ENCODE measurements around the gene EPS15.
"Not testable (repeated sequence)": the region's sequence is repeated elsewhere in the genome, so short reads cannot be mapped to it uniquely, and the experiment has no call there.

Gene EPS15

DNA sequence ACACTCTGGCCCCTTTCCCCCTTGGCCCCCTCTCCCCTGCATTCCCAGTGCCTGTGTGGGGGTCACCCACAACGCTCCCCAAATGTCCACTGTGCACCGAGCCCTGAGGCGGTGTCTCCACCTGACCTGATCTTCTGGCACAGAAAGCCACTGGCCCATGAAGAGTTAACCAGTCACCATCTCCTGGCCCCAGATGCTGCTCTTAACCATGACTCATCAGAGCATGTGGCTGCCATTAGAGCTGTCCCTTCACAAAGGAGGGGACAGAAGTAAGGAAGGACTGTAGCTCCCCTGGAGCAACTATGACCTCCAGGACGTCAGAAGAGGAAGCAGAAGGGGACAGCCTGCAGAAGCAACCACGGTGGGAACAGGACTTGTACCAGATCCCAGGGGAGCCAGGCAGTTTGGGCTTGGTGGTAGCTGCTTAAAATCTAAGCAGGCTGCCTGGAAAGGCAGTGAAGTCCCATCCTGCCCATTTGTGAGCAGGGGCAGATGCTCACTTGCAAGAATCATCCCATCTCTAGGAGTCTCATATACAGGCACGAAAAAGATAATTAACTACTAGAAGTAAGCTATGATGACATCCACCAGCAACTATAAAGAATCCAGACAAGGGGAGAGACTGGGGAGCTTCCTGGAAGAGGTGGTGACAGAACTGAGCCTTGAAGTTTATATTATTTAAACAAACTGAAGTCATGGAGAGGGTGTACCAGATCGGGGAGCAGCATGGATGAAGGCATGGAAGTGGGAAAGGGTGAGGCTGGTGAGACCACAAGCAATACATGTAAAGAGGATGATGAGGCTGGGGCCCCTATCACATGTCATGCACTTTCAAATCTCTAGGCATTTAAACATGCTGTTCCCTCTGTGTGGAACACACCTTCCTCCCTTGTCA is 187.6 kb downstream of the EPS15 start:
- DNase-seq (ENCODE audit: low spot score): peak; percentile 89

DNA sequence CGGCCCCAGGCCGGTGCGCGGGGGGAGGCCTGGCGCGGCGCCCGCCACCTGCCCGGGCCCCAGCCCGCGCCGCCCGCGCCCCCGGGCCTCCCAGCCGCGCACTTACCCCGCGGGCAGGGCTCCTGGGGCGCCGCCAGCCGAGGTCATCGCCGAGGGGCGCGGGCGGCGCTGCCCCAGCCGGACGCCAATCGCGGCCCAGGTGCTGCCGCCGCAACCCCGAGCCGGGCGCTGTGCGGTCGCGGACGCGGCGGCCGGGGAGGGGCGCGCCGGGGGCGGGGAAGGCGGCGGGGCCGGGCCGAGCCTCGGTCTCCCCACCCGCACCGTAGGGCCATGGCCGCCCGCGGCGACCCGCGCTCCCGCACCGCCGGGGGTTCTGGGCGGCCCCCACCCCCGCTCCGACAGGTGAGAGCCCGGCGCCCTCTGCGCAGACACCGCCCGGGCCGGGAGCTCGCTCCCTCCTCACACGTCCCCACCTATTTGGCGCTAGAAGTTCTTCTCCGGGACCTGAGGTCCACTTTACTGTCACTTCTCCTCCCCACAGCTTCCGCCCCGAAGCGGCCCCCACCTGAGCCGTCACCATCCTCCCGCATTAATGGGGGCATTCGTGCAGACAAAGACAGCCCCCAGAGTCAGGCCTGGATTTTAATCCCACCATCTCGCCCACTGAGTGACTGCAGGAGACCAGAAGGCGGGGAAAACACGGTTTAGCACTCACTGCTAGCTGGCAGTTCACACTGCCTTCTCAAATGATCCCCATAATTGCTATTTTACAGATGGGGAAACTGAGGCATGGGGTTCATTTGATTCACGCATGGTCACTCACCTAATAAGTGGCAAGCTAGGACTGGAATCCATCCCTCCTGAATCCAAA is 188.5 kb downstream of the EPS15 start, which contains the start of gene TTC39A:
Gene TTC39A (minus strand): TSS at position 232 of the 871 bp plus-strand sequence. CDS start 85 bp downstream, at position 147.
- DNase-seq (ENCODE audit: low spot score): no peak

DNA sequence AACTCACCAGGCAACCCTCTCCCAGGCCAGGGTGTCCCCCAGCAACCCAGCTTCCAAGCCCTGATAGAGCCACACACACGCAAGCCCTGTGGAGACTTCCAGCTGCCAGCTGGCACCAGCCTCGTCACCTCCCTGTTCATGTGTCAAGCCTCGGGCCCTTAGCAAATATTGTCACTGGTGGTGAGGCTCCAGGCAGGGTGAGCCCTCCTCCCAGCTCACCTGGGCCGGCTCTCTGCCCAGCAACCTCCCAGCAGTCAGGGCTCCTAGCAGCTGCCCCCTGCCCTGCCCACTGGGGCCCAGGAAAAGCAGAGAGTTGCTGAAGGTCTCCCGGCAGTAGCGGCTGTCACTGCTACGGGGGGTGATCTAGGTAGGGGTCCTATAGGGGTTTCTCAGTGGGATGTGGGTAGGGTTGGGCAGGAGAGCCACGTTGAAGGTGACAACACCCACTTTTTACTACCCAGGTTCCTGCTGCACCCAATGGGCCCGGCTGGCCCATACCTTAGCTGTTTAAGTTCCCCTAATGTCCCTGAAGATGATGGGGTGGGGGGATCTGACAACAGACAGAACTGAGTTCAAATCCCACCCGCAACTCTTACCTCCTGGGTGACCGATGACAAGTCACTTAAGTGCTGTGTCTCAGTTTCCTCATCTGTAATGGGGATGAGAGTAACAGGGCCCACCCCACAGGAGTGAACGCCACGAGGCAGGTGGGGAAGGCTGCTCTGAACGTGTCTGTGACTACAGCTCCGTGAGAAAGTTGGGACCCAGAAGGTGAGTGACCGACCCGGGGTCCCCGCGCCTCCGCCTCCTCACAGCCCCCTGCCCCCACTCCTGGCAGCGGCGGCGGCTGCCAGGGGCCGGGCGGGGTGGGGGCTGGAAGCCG is 189.4 kb downstream of the EPS15 start:
- DNase-seq (ENCODE audit: low spot score): no peak

DNA sequence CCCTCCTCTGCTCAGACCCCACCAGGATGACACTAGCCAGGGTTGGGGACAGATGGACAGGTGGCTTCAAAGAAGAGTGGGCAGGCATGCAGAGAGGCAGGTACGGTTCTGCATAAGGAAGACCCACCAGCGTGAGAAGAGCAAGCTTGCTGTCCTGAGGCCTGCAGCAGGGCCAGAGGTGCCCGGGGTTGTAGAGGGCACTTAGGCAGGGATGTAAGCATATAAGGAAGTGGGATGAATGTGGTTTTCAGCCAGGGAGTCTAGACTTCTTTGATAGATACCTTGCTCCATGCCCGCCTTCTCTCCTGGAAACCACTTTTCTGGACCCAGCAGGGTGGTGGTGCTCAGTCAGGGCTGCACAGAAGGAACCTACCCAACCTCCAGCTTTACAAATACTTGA is 190.1 kb downstream of the EPS15 start:
- no peak for DNase-seq (ENCODE audit: low spot score)

DNA sequence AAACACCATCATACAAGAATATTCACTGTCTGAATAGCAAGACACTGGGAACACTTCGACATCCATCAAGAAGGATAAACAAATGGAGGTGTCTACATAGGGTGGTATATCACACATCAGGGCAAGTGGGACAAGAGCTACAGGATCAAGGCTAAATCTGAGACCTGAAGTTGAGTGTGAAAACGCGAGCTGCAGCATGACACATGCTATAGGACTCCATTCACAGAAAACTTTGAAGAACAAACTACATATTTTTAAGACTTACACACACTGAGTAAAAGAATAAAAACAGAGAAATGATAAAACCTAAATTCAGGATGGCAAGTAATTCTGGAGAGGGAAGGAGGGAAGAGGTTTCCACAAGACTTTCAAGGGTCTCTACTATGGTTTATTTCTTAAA is 190.8 kb downstream of the EPS15 start:
- peak; percentile 64 for DNase-seq (ENCODE audit: low spot score)

DNA sequence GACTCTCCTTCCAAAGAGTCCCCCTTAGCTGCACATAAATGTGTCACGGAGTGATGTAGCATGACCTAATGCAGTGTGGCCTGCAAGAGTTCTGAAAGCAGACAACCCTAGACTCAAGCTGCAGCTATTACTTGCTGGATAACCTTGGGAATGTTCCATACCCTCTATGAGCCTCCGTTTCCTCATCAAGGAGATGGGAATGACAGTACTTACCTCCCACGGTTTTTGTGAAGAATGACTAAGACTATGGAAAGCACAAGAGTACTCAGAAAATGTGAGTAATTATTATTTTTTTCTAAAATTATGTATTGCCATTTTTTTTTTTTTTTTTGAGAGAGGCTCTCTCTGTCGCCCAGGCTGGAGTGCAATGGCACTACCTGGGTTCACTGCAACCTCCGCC is 191.7 kb downstream of the EPS15 start:
- DNase-seq (ENCODE audit: low spot score): no peak

DNA sequence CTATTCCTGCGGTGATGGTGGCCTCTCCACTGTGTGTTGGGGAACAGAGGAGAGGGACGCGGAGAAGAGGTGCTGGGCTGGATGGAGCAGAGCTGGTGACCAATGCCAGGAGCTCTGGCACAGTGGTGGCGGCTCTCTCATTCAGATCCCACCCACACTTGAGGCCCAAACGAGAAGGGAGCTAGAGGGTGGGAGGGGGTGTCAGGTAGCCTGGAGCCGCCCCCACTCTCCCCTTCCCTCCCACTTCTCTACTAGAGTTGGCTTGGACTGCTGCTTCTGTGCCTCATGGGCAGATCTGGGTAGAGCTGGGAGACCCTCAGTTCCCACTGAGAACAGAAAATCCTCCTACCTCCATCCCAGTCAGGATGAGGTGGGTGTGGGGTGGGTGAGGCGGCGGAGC is 192.2 kb downstream of the EPS15 start:
- no peak for DNase-seq (ENCODE audit: low spot score)

DNA sequence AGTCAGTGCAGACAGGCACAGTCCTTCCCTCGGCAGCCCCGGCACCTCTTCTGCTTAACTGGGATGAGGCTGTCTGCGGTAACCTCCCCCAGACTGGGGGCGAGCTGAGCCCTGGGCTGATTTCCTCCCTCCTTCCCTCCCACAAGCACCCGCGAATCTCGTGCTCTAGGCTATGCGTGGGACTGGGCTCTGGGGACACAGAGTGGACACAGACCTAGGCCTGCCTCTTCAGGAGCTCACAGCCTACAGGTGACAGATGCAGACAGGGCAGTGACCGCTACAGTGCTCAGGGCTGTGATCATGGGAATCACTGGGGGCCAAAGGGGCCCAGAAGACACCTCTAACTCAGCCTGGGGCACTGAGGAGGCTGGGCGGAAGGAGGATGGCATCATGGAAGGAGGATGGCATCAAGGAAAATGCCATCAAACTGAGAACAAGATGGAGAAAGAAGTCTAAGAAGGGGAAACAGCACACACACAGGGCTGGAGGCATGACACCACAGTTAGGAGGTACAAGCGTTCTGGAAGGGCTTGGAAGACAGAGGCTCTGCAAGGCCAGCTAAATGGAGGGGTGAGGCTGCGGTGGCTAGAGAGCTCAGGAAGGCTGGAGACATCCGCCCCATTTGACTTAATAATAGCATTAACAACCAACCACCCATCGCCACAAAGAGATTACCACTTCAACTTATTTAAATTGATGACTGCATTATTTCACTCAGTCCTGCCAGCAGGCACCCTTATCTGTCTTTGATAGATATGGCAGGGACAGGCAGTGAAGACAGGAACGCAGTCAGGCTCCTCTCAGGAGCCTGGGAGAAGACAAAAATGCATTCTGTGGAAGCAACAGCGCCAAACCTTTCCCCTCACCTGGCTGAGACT is 192.9 kb downstream of the EPS15 start:
- no peak for DNase-seq (ENCODE audit: low spot score)

DNA sequence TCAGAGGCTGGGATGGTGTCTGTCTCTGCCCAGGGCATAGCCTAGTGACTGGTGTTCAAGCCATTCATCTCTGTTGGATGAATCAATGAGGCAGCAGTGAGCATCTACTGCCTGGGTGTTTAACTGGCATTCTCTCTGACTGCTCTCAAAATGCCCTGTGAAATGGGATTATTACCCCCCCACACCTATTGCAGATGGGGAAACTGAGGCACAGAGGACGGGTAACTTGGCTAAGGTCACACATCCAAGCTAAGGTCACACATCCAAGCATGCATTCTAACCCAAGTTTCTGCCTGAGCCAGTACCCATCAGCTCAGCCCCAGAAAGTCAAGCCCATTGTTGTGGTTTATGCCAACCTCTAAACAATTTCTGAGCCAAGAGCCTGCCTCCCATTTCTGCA is 193.7 kb downstream of the EPS15 start:
- no peak for DNase-seq (ENCODE audit: low spot score)

DNA sequence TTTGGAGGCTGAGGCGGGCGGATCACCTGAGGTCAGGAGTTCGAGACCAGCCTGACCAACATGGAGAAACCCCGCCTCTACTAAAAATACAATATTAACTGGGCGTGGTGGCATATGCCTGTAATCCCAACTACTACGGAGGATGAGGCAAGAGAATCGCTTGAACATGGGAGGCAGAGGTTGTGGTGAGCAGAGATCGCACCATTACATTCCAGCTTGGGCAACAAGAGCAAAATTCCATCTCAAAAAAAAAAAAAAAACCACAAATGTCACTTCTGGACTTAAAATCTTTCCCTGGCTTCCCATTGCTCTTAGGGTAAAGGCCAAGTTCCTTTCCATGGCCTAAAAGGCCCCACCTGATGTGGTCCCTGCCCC is 194.1 kb downstream of the EPS15 start:
- DNase-seq (ENCODE audit: low spot score): not testable (repeated sequence)

DNA sequence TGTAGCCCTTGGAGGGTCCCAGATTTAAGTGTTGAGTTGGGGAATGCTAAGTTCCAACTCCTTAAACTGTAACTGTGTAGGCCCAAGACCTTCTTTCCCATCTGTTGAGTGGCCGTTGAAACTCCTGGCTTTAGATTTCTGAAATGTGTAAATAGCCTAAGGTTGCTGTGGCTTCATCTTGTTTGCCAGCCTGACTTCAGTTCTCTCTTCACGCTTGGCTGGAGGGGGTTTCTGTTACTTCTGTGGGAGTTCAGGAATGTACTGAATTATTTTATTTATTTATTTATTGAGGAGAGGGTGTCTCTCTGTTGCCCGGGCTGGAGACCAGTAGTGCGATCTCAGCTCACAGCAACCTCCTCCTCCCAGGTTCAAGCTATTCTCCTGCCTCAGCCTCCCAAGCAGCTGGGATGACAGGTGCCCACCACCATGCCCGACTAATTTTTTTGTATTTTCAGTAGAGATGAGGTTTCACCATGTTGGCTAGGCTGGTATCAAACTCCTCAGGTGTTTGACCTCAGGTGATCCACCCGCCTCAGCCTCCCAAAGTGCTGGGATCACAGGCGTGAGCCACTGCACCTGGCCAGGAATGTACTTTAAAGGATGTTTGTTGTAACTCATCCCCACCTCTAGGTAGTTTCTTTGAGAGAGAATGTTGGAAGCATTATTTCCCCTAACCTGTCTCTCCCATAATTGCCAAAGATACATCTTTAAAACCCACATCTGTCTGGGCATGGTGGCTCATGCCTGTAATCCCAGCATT is 194.6 kb downstream of the EPS15 start:
- no peak for DNase-seq (ENCODE audit: low spot score)

DNA sequence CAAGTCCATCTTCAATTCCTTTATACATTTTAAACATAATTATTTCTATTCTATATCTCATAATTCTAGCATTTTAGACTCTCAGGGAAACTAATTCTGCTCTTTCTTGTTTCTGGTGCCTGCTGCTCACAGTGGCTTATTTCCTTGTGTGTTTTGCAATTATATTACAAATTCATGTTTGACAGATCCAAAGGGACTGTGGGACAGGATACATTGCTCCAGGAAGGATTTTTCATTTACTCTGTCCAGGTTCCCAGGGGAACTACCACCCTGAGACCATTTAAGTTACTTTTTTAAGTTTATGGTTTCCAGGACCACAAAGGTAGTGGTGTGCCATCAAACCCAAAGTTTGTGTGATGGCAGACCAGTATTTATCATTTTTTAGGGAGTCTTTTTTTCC is 195.3 kb downstream of the EPS15 start:
- DNase-seq (ENCODE audit: low spot score): no peak

DNA sequence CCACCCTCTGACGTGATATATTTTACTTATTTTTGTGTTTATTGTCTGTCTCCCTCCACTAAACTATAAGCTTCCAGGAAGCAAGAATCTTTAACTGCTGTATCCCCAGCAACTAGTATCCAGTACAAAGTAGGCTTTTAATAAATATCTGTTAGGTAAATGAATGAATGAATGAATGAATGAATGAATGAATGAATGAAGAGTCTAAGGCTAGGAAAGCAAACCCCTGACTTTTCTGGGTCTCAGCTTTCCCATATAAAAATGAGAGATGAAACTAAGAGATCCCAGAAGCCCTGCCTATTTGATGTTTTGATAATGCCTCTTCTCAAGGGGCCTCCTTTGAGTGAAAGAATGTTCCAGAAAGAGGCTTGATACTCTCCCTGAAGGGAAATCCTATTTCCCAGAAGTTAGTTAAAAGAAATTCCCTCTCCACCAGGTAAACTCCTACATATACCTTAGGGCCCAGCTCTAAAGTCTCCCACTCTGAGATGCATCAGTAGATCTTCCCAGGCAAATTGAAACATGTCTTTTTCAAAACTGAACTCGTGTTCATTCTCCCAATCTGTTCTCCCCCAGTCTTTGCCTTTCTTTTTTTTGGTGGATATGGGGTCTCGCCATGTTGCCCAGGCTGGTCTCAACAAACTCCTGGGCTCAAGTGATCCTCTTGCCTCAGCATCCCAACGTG is 196.5 kb downstream of the EPS15 start:
- DNase-seq (ENCODE audit: low spot score): no peak

DNA sequence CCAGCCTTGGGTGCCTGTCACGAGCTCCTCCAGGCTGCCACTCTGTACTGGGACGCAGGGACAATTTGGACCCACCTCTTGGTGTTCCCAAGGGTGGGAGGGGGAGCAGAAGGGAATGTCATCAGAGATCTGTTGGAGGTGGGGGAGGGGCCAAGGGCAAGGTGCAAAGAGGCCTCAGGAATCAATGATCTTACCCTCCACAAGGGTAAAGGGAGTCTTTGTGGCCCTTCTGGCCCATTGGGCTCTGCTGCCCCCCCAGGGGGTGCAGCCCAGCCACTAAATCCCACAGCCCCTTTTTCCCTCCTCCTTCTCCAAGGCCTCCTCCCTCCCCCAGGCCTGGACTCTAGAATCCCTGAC is 197.2 kb downstream of the EPS15 start:
- no peak for DNase-seq (ENCODE audit: low spot score)

DNA sequence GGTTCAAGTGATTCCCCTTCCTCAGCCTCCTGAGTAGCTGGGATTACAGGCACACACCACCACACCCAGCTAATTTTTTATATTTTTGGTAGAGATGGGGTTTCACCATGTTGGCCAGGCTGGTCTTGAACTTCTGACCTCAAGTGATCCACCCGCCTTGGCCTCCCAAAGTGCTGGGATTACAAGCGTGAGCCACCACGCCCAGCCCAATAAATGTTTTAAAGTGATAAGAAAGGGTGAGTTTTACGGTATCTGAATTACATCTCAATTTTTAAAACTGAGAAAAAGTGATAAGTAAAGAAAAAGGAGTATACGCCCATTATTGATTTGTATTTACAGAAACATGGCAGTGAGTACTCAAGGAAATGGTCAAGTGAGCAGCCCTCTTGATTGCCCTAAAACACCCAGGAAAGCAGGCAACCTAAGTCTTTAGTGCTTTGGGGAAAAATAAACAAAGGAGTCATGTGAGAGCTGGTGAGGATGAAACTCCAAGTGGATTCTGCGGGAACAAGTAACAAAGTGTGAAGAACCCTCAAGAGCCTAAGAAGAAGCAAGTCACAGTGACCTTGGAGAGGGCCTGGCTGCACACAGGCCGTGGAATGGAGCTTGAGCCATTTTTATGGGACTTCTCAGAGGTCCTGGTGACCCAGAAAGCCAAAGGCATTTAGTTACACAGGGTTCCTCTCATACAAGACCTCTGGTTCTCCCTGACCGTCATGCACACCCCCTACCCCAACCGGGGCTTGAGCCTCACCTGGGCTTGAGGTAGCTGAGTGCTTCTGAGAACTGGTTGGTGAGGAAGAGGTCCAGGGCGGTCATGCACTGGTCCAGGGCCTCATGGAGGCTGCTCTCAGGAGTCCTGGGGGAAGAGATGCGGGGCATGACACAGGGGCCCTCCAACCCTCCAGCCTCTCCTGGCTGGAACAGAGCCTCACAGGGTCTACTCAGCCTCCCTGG is 197.8 kb downstream of the EPS15 start:
- no peak for DNase-seq (ENCODE audit: low spot score)

DNA sequence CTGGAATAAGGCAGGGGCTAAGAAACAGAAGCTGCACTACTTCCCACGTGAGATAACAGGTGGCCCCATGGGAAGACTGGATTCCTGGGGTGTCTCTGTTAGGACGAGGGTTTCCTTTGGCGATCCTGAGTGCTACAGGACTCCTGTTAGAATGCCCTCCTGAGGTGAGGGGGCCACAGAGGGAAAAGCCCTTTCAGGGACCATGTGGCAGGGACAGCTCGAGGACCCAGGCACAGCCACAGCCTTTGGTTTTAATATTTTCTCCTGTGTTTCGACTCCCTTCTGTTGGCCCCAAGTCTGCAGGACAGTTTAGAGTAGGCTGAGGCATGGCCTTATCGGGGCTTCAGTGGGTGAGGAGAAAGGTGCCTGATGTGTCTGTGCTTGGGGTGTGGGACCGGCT is 201.3 kb downstream of the EPS15 start:
- DNase-seq (ENCODE audit: low spot score): no peak

DNA sequence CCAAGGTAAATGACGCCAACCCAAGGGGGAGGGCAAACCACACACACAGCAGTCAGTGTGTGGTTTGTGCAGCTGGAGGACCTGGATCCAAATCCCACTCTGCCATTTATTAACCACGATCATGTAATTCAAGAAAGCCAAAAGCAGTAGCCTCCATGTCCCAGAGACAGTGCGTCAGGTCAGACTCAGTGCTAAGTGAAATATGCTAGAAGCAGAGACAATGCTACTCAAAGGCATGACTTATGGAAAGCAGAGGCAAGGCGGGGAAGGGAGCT is 202.3 kb downstream of the EPS15 start:
- no peak for DNase-seq (ENCODE audit: low spot score)

DNA sequence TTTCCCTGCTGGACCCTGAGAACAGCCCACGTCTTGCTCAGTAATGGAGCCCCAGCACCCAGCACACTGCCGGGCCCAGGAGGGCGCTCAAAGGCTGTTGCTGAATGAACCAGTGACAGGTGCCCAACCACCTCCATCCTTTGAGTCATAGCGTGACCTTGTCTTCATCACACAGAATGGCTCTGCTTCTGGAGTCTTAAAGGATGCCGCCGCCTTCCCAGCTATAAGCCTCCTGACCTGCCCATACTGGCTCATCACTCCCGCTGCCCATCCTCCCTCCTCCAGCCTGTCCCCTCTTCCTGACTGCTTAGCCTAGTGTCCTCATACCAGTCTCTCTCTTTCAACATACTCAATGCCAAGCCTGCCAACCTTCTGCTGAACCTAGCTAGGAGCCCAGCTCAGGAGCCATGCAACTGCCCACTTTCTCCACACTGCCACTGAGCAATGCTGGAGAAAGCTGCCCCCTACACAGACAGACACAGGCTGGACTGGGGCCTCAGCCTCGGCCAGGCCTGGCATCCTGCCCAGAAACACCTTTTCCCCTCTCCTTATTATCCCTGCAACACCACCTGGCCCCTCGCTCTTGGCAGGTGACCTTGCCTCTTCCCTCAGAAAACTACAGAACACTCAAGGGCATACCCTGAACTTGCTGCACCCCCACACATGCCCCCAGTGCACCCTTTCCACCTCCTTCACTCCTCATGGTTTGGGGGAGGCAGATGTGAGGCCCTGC is 202.8 kb downstream of the EPS15 start:
- no peak for DNase-seq (ENCODE audit: low spot score)

Data from hepatic stellate cell (primary cell).